ENCODE data around the gene STAG3. TPM values are rescaled to one million over a fixed set of nuclear protein-coding genes. Genes with fewer than 3 reads are reported as not detected.

Gene STAG3
- total and polyA plus RNA-seq, 9 of the 15 experiments (the other 6 are each of a cell fraction or from before 2014, with no cell fraction given), result 0.54 to 2.5 (median 1.7) TPM

DNA sequence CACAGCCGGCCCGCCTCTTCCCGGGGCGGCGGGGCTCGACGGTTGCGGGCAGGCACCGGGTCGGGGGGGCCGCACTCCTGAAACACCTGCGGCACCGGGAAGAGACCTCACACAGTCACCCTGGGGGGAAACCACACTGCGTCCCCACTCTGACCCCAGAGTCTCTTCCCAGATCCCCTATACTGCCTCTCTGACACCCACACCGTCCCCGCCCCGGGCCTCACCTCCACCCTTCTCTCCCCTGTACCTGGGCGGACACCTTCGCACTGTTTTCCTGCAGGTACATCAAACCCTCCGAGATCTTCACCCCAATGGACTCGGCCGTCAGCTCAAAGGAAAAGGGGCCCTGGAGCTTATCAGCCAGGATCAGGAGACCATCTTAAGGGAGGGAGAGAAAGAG is 5.9 kb upstream of the STAG3 start (continued):
- TF ChIP-seq, protein P1, sequence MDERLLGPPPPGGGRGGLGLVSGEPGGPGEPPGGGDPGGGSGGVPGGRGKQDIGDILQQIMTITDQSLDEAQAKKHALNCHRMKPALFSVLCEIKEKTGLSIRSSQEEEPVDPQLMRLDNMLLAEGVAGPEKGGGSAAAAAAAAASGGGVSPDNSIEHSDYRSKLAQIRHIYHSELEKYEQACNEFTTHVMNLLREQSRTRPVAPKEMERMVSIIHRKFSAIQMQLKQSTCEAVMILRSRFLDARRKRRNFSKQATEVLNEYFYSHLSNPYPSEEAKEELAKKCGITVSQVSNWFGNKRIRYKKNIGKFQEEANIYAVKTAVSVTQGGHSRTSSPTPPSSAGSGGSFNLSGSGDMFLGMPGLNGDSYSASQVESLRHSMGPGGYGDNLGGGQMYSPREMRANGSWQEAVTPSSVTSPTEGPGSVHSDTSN (CRISPR knock-in tag; IDR thresholded peaks at IDR 0.05; ENCODE audit: low read depth), result no peak
- TF ChIP-seq, protein P1 (tag; conservative IDR thresholded peaks at IDR 0.05; ENCODE audit: low read depth), result no peak
- TF ChIP-seq COPS2 (conservative IDR thresholded peaks at IDR 0.05) (no peak), KLF13 (tag; IDR thresholded peaks at IDR 0.05; ENCODE audit: borderline replicate concordance, low read depth) (no peak), ELF1 (tag; IDR thresholded peaks at IDR 0.05) (no peak), ZFP30 (CRISPR knock-in tag; IDR thresholded peaks at IDR 0.05; ENCODE audit: borderline replicate concordance) (no peak), POU5F1 (IDR thresholded peaks at IDR 0.05; ENCODE audit: borderline replicate concordance, low read depth, low read length, partially characterized antibody) (no peak), MAFK (IDR thresholded peaks at IDR 0.05; ENCODE audit: low read length) (no peak), ELF2 (CRISPR knock-in tag; IDR thresholded peaks at IDR 0.05) (no peak)
- TF ChIP-seq, protein P2, sequence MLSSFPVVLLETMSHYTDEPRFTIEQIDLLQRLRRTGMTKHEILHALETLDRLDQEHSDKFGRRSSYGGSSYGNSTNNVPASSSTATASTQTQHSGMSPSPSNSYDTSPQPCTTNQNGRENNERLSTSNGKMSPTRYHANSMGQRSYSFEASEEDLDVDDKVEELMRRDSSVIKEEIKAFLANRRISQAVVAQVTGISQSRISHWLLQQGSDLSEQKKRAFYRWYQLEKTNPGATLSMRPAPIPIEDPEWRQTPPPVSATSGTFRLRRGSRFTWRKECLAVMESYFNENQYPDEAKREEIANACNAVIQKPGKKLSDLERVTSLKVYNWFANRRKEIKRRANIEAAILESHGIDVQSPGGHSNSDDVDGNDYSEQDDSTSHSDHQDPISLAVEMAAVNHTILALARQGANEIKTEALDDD (IDR thresholded peaks at IDR 0.05), result no peak

All from K562 (cell line).